K562 (cell line): ENCODE measurements around the gene DPH7. TPM values are rescaled to one million over a fixed set of nuclear protein-coding genes. Genes with fewer than 3 reads are reported as not detected.
A peak's percentile ranks its signal among the peaks of the same experiment; 100 is the strongest.

Experiments
- AFF4 ChIP-seq: sonication (generic); formaldehyde crosslinking; IDR thresholded peaks from 2 replicates; pipeline ENCODE4 v1.8.0; 2023; ENCODE audit warnings: mild to moderate bottlenecking, missing genetic modification reagents
- E2F4 ChIP-seq: sonication (generic); formaldehyde crosslinking; IDR thresholded peaks from 2 replicates; pipeline ENCODE4 v1.8.0; 2022; ENCODE audit warnings: mild to moderate bottlenecking, low read depth, missing genetic modification reagents
- TAF15 ChIP-seq: fragments of 200-400 bp; formaldehyde crosslinking; IDR thresholded peaks from 2 replicates; pipeline ENCODE4 v1.6.1; 2017; ENCODE audit warnings: mild to moderate bottlenecking, low read depth, low read length, moderate library complexity
- ZNF165 ChIP-seq: fragments of 250-450 bp; sonication (Bioruptor Pico); IDR thresholded peaks from 2 replicates; pipeline ENCODE4 v1.4.0; 2020; ENCODE audit warnings: borderline replicate concordance
- ZNF407 ChIP-seq: fragments of 450-650 bp; IDR thresholded peaks from 2 replicates; pipeline ENCODE4 v1.6.1; 2016; ENCODE audit warnings: low read depth
- ZNF592 ChIP-seq: fragments of 450-650 bp; IDR thresholded peaks from 2 replicates; pipeline ENCODE4 v1.6.1; 2017; ENCODE audit warnings: antibody characterized with exemption, mild to moderate bottlenecking
- polyA plus RNA-seq, 8 experiments: library from polyadenylated mRNA; depleted of rRNA in 4 of 8; stranded (reverse) in 5 of 8; unstranded in 3 of 8; fragments of >200 nt; fragmentation: Nextera tagmentation in 2 of 8; fragmentation: Illumina TruSeq in 1 of 8; extraction: Ambion mirVana in 2 of 8; extraction: Trizol in 1 of 8; gene quantifications; 2 replicates each; pipeline versions ENCODE4 v1.2.1 to v1.2.3, GENCODE V29; 2011 to 2014; ENCODE audit warnings: inconsistent platforms in 1 of 8, missing spikeins in 1 of 8
- total RNA-seq, 7 experiments: library from RNA; depleted of rRNA in 6 of 7; stranded (reverse); fragments of >200 nt in 6 of 7; fragmentation: Illumina TruSeq in 2 of 7; extraction: Trizol in 2 of 7; gene quantifications; 2 replicates each; pipeline versions ENCODE4 v1.2.1 to v1.2.3, GENCODE V29; 2011 to 2021; ENCODE audit warnings: low replicate concordance in 1 of 7

Gene DPH7
- total and polyA plus RNA-seq, 9 of the 15 experiments (the other 6 are each of a cell fraction or from before 2014, with no cell fraction given): 13.9 to 68.6 (median 41.3) TPM

- TF ChIP-seq ZNF592 (peak; percentile 73), AFF4 (CRISPR knock-in tag) (no peak), ZNF407 (no peak), E2F4 (CRISPR knock-in tag) (no peak), ZNF165 (CRISPR knock-in tag) (no peak), TAF15 (no peak)
Measured at GRCh38 chr9:137605121-137606004, 26.6 kb upstream of the DPH7 start, which contains the start of gene ARRDC1 (continued).
